ENCODE data around the gene EXTL1.

Gene EXTL1

DNA sequence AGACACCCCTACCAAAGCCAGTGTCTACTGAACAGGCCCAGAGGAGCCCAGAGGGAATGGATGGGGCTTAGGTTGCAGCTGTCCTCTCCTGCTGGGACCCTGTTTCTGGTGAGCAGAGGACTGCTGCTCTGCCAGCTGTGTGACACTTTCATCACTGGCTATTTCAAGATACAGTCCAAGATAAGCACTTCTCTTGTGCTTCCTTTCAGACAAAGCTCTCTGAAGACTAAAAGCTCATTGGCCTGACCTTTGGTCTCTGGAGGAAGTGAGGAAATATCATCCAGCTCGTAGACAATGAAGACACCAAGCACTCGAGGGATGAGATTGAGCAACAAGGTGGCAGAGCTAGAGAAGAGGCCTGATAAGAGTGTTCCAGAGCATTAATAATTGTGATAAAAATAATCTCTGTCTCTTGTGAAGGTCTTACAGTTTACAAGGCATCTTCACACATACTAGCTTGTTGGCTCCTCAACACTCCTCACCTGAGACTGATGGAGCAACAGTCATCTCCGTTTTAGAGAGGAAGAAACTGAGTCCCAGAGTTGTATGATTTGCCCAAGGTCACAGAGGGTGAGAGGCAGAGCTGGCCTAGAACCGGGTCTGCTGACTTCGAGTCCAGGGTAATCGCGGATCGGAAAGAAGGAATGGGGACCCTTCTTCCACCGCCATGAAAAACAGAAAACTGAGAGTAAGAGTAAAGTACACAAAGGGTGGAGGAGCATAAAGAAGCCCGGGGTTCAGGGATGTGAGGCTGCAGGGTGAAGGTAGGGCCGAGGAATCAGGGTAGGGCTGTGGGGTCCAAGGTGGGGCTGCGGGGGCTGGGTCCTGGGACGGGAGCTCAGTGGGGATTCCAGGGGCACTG is 24.4 kb upstream of the EXTL1 start:
- no peak for DNase-seq (ENCODE audit: low read depth)

DNA sequence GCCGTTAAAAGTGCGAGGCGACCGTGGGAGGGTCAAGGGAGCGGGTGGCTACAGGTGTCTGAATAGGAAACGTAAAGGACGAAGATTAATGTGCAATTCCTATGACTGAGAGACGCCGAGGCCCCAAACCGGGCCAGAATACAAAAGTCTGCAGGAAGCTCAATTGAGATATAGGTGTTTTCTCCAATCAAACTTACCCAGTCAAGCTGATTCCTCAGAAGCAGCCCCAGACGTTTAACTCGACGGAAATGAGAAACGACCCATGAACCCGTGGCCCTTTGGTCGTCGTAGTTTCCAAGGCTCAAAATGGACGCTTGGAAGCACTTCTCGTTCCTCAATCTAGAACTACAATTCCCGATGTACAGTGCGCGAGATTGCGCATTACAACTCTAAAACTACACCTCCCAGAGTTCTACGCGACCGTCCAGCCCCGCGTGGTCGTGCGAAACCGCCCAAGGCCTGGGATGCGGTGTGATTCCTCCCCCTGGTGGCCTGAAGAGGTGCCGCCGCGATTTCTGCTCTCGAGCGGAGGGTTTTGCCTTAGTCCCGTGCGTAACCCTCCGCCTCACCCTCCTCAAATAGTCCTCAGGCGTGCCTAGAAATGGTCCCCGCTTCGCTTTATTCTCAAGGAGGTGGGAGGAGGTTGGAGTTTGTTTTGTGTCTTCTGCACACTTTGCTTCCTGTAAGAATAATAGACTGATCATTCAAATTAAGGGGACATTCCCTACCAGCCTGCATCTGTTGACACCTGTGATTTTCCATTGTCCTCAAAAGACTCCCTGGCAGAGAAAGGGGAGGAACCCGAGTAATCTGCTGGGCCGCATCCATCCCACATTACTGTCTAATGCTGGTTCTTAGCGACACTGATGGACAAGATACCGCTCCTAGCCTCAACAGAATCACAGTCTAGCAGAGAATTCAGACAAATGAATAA is 23.5 kb upstream of the EXTL1 start, which contains the start of gene PAFAH2:
TSS of gene PAFAH2 (minus strand) at position 236 of the 934 bp plus-strand sequence. CDS start 7,247 bp downstream, outside the sequence.
- peak; percentile 91 for DNase-seq (ENCODE audit: low read depth)

DNA sequence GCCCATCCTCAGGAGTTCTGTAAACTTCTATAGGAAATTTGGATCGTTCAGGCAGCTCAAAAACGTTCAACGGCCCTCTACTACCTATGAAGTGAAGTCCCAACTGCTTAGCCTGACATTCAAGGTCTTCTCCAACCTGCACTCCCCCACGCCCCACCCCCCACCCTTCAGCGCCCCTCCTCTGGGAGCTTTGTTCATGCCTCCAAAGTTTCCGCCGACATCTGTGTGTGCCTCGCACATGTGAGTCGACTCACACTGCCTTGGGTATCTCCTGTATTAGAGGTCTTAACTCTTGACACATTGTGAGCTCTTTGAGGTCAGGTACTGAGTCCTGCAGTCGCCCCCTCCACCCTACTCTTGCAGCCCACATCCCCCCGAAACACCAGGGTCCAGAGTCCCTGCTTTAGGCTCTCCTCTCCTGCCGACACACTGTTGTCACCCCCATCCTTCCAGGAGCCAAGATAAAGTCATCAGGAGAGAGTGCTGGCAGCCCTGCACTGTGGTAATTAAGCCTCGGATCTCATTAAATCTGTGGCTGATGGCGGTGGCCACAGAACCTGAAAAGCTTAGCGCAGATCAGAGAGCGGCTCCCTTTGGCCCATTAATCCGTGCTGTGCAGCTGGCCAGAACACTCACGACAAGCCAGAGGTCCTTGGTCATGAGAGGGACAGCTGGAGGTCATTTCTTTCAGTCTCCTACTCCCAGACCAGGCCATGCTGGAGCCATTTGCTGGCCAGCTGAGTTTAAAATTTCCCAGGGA is 22.4 kb upstream of the EXTL1 start:
- DNase-seq (ENCODE audit: low read depth), result no peak

- DNase-seq (ENCODE audit: low read depth), result no peak
Observed at GRCh38 chr1:26003262-26003661, 18.3 kb upstream of the EXTL1 start.

GRCh38 chr1:26003756-26004155 is 17.8 kb upstream of the EXTL1 start:
- no peak for DNase-seq (ENCODE audit: low read depth)

DNA sequence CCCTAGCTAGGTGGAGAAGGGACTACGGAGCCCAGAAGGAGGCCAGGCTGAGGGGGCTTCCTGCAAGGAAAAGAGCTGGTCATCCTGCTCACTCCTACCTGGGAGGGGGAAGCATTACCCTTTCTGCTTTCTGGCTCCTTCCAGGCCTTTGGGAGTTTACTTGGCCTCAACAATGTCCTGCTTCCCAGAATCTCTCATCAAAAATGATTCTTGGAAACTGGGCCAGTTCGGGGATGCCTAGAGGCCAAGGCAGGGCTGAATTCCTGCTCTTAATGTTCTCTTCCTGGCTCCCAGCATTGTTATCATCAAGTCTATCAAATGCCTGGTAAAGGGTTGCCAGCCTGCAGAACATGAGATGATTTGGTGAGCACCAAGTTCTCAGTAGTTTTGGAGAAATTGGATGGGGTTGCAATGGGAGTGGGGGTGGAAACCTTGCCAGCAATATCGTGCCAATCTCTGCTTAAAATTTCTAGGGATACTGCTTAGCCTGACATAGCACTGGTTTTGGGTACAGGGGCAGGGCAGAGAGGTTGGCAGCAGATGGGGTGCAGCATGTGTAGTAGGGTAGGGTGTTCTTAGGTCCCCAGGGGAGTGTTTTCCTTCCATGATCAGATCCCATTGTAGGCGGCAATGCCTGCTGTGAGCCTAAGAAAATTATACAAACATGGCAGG is 16.0 kb upstream of the EXTL1 start:
- no peak for DNase-seq (ENCODE audit: low read depth)

GRCh38 chr1:26006710-26007109 is 14.9 kb upstream of the EXTL1 start:
- DNase-seq (ENCODE audit: low read depth), result no peak

DNA sequence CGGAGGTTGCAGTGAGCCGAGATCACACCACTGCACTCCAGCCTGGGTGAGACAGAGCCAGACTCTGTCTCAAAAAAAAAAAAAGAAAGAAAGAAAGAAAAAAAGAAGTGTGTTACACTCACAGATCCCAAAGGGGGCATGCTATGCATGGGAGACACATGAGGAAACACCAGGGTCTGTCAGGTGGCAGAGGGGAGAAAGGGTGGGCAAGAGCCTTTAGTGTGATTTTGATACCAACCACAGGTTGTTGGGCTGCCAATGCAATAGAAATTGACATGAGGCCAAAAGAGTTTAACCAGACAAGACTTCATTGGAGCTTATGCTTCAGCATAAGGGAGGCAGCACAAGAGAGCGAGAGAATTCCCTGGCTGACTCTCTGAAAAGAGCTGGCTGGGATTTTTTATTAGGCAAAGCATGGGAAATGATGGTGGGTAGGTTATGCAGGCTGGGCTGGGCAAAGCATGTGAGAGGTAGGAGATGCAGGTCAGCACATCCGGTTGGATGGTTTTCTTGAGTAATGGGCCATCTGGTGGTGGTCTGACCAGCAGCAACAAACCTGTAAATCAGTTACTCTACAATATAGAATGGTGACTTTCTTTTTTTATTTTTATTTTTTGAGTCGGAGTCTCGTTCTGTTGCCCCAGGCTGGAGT is 11.7 kb upstream of the EXTL1 start:
- DNase-seq (ENCODE audit: low read depth), result no peak

- no peak for DNase-seq (ENCODE audit: low read depth)
Observed at GRCh38 chr1:26010825-26011224, 10.8 kb upstream of the EXTL1 start.

GRCh38 chr1:26012864-26013263 is 8.7 kb upstream of the EXTL1 start:
- no peak for DNase-seq (ENCODE audit: low read depth)

GRCh38 chr1:26014179-26014578 is 7.4 kb upstream of the EXTL1 start:
- no peak for DNase-seq (ENCODE audit: low read depth)

GRCh38 chr1:26015358-26015757 is 6.2 kb upstream of the EXTL1 start:
- DNase-seq (ENCODE audit: low read depth), result no peak

- no peak for DNase-seq (ENCODE audit: low read depth)
Observed at GRCh38 chr1:26016258-26016952, 5.2 kb upstream of the EXTL1 start.

DNA sequence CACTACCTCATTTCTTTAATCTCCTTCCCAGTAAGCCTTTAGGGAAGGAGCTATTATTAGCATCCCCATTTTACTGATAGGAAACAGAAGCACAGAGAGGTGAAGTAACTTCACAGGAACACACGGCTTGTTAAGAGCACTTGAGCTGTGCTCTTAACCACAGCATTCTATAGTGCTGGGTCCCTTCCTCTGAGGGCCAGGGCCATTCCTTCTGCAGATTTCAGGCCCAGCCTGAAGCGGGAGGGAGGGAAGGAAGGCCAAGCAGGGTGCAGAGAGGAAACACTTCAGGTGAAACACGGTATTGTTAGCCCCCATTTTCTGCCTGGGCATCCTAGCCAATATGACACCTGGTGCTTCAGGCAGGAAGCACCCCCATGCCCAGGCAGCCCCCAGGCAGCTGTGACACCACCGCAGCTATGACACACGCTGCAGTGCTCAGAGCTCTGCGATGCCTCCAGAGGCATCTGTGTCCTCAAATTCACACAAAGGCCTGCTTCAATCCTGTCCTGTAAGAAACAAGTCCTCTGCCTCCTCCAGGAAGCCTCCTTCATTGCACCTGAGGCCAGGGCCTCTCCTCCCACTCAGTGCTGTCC is 4.5 kb upstream of the EXTL1 start:
- no peak for DNase-seq (ENCODE audit: low read depth)

GRCh38 chr1:26017606-26018005 is 4.0 kb upstream of the EXTL1 start:
- no peak for DNase-seq (ENCODE audit: low read depth)

DNA sequence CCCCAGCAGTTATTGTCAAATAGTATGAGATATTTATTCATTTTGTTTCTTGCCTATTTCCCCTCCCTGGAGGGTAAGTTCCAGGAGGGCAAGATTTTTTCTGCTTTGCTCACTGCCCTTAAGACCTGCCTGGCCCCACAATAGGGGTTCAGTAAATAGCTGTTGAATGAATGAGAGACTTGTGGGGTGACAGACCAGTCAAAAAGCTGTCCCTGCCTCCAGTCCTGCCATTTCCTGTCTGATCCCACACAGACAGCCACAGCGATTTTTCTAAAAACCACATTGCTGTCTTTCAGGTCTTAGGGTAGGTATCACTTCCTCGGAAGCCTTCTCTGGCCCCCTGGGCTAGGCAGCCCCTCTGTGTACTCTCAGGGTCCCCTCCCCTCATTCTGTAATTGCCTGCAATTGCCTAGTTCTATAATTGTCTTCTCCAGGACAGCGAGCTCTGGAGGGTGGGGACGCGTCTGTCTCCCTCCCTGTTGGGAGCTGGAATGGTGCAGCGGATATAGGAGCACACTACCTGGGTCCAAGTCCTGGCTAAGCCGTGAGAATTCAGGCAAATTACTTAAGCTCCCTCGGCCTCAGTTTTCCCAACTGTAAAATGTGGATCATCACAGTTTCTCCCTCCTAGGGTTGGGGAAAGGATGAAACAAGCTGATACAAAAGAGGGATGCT is 1.8 kb upstream of the EXTL1 start:
- no peak for DNase-seq (ENCODE audit: low read depth)

DNA sequence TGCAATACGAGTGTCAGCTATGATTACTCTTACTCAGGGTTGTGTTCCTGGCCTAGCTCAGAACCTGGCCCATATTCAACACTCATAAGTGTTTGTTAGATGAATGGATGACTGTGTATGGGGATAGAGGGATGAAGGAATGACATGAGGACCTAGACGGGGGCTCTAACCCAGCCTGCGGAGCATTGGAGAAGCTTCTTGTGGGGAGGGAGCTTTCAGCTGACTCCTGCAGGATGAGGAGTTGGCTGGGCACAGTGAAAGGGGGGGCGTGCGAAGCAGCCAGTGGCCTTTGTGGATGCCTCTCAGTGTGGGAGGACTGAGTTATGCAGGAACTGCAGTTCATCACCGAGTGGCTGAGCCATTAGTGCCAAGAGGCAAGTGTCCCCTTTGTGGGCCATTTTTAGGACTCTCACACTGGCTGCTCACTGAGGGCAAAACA is 1.2 kb upstream of the EXTL1 start:
- no peak for DNase-seq (ENCODE audit: low read depth)

DNA sequence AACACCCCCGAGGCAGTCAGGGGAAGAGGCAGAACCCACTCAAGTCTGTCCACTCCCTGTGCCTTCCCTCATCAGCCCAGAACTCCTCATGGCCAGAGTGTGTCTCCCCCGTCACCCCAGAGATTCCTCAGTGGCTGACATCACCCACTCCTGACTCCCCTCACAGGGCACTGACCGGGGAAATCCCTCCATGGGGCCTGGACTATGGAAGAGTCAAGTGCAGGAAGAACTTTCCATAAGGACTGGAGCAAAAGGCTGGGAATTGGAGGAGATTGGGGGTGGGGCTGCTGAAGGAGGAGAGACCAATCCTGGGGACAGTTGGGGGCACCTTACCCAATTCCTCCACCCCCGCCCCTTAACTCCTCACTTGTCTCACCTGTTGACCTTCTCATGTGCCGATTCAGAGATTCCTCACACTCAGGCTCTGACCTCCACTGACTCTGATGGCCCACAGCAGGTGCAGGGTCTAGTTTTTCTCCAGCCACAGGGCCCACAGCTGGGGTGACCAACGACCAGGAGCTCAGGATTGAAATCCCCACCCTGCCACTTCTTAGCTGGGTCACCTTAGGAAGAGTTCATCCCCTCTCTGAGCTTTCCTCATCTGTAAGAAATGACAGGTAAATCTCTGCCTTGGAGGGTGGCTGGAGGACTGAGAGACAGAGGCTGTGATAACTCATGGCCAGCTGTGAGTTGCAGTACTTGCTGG is 481 bp upstream of the EXTL1 start:
- no peak for DNase-seq (ENCODE audit: low read depth)

GRCh38 chr1:26022404-26022779 is 817 bp downstream of the EXTL1 start:
- DNase-seq (ENCODE audit: low read depth), result no peak
